HepG2 (cell line): ENCODE measurements around the gene NACC2.

Experiments
- EP300 ChIP-seq, 3 experiments: sonication (generic) in 1 of 3; formaldehyde crosslinking in 1 of 3; IDR thresholded peaks; 2 replicates each; pipeline versions ENCODE4 v1.5.1 to v1.6.1; 2011 to 2020; ENCODE audit warnings: low read depth in 2 of 3, low read length in 2 of 3, borderline replicate concordance in 1 of 3, improper control_type of control experiment in 1 of 3, mild to moderate bottlenecking in 1 of 3, missing genetic modification reagents in 1 of 3, moderate library complexity in 1 of 3
- ERF ChIP-seq: IDR thresholded peaks from 2 replicates; pipeline ENCODE4 v1.6.1; 2018; ENCODE audit warnings: missing biosample characterization, missing genetic modification reagents
- NR1H2 ChIP-seq: sonication (generic); formaldehyde crosslinking; IDR thresholded peaks from 2 replicates; pipeline ENCODE4 v1.8.1; 2022; ENCODE audit warnings: low read depth, missing genetic modification reagents, borderline replicate concordance
- SNAPC2 ChIP-seq: sonication (generic); formaldehyde crosslinking; IDR thresholded peaks from 2 replicates; pipeline ENCODE4 v1.8.1; 2022; ENCODE audit warnings: mild to moderate bottlenecking, missing genetic modification reagents
- TAF1 ChIP-seq: sonication (generic); formaldehyde crosslinking; IDR thresholded peaks from 2 replicates; pipeline ENCODE4 v1.4.0; 2020; ENCODE audit warnings: missing genetic modification reagents
- TARDBP ChIP-seq: sonication (generic); formaldehyde crosslinking; IDR thresholded peaks from 2 replicates; pipeline ENCODE4 v1.8.0; 2022; ENCODE audit warnings: mild to moderate bottlenecking, missing genetic modification reagents
- ZNF207 ChIP-seq: fragments of 450-650 bp; IDR thresholded peaks from 2 replicates; pipeline ENCODE4 v1.6.1; 2016; ENCODE audit warnings: antibody characterized with exemption, borderline replicate concordance
- ZZZ3 ChIP-seq: sonication (generic); formaldehyde crosslinking; IDR thresholded peaks from 2 replicates; pipeline ENCODE4 v1.4.0; 2020; ENCODE audit warnings: missing genetic modification reagents, mild to moderate bottlenecking, borderline replicate concordance
- TF ChIP-seq, protein P1 (sequence below): sonication (generic); formaldehyde crosslinking; IDR thresholded peaks from 2 replicates; pipeline ENCODE4 v1.4.0; 2020; ENCODE audit warnings: mild to moderate bottlenecking, missing genetic modification reagents
- TF ChIP-seq, protein P2 (sequence below): sonication (generic); formaldehyde crosslinking; IDR thresholded peaks from 2 replicates; pipeline ENCODE4 v1.5.0; 2020; ENCODE audit warnings: mild to moderate bottlenecking, missing genetic modification reagents, moderate library complexity
- TF ChIP-seq, protein P3 (sequence below): sonication (generic); formaldehyde crosslinking; IDR thresholded peaks from 2 replicates; pipeline ENCODE4 v1.4.0; 2020; ENCODE audit warnings: missing genetic modification reagents
- TF ChIP-seq, protein P4 (sequence below): fragments of 450-650 bp; IDR thresholded peaks from 2 replicates; pipeline ENCODE4 v1.6.1; 2017; ENCODE audit warnings: mild to moderate bottlenecking

DNA sequence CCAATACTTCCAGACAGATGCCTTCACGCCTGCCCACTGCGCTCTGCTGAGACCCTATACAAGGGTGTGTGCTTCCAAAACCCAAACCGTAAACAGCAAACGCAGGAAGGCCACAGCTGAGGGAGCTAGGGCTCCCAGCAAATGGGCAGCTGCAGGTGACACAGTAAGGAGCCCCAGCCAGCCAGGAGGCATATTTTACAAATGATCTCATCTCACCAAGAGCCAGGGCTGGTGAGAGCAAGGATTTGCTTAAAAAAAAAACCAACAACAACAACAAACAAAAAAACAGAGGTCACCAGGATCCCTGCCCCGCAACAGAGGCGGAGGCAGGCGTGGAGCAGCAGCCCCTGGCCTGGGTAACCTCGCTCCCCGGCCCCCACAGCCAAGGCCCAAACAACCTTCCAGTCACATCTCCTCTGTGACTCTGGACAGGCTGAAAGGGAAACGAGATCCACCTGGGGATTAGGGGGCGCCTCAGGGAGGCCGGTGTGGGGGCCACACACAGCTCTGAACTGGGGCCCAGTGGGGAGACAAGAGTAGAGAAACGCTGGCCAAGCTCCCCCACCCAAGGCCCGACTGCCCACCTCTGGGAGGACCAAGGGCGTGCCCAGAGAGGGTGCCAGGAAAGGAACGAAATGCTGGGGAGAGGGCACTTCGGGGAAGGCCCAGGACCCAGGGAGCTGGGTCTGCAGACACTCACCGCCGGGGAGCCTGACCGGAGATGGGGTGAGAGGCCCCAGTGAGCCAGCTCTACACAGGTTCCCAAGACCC lies 3.3 kb downstream of the NACC2 start:
- TF ChIP-seq, protein P1, sequence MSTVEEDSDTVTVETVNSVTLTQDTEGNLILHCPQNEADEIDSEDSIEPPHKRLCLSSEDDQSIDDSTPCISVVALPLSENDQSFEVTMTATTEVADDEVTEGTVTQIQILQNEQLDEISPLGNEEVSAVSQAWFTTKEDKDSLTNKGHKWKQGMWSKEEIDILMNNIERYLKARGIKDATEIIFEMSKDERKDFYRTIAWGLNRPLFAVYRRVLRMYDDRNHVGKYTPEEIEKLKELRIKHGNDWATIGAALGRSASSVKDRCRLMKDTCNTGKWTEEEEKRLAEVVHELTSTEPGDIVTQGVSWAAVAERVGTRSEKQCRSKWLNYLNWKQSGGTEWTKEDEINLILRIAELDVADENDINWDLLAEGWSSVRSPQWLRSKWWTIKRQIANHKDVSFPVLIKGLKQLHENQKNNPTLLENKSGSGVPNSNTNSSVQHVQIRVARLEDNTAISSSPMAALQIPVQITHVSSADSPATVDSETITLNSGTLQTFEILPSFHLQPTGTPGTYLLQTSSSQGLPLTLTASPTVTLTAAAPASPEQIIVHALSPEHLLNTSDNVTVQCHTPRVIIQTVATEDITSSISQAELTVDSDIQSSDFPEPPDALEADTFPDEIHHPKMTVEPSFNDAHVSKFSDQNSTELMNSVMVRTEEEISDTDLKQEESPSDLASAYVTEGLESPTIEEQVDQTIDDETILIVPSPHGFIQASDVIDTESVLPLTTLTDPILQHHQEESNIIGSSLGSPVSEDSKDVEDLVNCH (CRISPR knock-in tag): no peak
- TF ChIP-seq, protein P2, sequence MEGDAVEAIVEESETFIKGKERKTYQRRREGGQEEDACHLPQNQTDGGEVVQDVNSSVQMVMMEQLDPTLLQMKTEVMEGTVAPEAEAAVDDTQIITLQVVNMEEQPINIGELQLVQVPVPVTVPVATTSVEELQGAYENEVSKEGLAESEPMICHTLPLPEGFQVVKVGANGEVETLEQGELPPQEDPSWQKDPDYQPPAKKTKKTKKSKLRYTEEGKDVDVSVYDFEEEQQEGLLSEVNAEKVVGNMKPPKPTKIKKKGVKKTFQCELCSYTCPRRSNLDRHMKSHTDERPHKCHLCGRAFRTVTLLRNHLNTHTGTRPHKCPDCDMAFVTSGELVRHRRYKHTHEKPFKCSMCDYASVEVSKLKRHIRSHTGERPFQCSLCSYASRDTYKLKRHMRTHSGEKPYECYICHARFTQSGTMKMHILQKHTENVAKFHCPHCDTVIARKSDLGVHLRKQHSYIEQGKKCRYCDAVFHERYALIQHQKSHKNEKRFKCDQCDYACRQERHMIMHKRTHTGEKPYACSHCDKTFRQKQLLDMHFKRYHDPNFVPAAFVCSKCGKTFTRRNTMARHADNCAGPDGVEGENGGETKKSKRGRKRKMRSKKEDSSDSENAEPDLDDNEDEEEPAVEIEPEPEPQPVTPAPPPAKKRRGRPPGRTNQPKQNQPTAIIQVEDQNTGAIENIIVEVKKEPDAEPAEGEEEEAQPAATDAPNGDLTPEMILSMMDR (CRISPR knock-in tag): no peak
- TF ChIP-seq NR1H2 (CRISPR knock-in tag): no peak
- TF ChIP-seq SNAPC2 (CRISPR knock-in tag): no peak
- no peak for TF ChIP-seq TAF1 (CRISPR knock-in tag)
- no peak for TF ChIP-seq TARDBP (CRISPR knock-in tag)
- TF ChIP-seq ERF (CRISPR knock-in tag): no peak
- TF ChIP-seq, protein P3, sequence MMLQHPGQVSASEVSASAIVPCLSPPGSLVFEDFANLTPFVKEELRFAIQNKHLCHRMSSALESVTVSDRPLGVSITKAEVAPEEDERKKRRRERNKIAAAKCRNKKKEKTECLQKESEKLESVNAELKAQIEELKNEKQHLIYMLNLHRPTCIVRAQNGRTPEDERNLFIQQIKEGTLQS (CRISPR knock-in tag): no peak
- TF ChIP-seq, protein P4, sequence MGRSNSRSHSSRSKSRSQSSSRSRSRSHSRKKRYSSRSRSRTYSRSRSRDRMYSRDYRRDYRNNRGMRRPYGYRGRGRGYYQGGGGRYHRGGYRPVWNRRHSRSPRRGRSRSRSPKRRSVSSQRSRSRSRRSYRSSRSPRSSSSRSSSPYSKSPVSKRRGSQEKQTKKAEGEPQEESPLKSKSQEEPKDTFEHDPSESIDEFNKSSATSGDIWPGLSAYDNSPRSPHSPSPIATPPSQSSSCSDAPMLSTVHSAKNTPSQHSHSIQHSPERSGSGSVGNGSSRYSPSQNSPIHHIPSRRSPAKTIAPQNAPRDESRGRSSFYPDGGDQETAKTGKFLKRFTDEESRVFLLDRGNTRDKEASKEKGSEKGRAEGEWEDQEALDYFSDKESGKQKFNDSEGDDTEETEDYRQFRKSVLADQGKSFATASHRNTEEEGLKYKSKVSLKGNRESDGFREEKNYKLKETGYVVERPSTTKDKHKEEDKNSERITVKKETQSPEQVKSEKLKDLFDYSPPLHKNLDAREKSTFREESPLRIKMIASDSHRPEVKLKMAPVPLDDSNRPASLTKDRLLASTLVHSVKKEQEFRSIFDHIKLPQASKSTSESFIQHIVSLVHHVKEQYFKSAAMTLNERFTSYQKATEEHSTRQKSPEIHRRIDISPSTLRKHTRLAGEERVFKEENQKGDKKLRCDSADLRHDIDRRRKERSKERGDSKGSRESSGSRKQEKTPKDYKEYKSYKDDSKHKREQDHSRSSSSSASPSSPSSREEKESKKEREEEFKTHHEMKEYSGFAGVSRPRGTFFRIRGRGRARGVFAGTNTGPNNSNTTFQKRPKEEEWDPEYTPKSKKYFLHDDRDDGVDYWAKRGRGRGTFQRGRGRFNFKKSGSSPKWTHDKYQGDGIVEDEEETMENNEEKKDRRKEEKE: no peak
- TF ChIP-seq ZNF207: no peak
- no peak for TF ChIP-seq EP300 (IDR thresholded peaks at IDR 0.05; ENCODE audit: low read depth in 2 of 2, low read length in 2 of 2)
- no peak for TF ChIP-seq EP300 (CRISPR knock-in tag; IDR thresholded peaks at IDR 0.05; ENCODE audit: borderline replicate concordance)
- no peak for TF ChIP-seq ZZZ3
